HG03045 (cell line): Measurements from ENCODE around the gene TCF20.

ENCODE experiments used
- ATAC-seq: cut with Tn5 transposase; IDR thresholded peaks from one replicate; pipeline ENCODE4 v1.9.1; 2021; ENCODE audit warnings: mild to moderate bottlenecking, moderate library complexity; ENCODE audit not compliant: unreplicated experiment

Gene TCF20

DNA sequence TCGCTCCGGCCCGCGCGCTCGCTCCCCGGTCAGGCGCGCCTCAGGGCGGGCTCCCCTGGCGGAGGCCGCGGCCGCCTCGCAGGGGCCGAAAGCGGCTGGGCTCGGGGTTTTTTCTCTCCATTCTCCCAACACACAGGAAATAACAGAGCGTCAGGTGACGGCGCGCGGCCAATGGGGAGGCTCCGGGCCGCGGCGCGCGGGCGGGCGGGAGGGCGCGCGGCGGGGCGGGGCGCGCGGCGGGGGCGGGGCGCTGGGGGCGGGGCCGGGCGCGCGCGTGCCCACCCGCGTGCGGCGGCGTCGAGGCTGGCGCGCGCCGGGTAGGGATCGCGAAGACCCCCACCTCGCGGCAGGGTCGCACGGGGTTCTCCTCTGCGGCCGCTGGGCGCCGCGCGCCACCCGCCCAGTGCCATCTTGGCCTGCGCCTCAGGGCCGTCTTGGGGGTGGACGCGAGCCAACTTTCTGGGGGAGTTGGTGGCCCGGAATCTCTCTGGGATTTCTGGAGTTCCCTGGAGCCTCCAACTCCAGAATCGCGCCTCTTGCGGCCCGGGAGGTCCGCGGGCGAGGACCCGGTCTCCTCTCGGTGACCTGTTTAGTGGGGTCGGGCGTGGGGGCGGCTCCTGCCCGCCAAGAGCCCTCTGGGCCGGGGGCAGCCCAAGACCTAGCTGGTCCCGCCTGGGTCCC lies at the start of gene TCF20:
TCF20 (minus strand) TSS at position 144 of the 681 bp plus-strand sequence. CDS start 55,348 bp downstream, outside the sequence.
- peak; percentile 65 for ATAC-seq

DNA sequence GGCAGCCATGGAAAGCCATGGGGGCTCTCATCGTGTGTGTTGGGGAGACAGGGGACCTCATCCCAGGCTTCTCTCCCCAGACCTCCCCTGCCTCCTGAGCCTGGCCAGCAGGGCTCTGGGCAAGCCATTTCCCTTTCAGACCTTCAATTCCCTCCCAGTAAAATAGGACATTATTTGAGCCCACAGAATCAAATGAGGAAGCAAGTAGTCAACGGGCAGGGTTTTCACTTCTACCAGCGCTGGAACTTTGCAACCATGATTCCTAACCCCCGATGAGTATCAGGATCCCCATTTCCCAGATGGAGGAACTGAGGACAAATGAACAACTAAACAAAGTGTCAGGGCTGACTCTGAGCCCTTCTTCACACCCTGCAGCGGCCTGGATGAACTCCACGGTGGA lies 48.9 kb upstream of the TCF20 start:
- no peak for ATAC-seq

DNA sequence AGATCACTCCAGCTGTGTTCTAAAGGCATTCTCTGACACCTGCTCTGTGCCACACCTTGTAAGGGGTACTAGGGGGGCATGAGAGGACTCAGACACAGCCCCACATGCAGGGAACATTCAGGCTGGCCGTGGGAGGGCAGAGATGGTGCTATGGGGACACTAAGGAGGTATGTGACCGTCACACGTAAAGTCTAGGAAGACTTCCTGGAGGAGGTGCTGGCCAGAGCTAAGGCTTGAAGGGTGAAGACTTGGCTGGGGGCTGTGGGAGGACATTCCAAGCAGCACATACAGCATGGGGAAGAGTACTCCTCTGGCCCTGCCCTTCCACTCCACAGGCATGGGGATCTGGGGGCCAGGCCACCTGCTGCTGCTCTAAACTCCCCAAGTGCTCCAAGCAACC lies 48.5 kb upstream of the TCF20 start:
- no peak for ATAC-seq

DNA sequence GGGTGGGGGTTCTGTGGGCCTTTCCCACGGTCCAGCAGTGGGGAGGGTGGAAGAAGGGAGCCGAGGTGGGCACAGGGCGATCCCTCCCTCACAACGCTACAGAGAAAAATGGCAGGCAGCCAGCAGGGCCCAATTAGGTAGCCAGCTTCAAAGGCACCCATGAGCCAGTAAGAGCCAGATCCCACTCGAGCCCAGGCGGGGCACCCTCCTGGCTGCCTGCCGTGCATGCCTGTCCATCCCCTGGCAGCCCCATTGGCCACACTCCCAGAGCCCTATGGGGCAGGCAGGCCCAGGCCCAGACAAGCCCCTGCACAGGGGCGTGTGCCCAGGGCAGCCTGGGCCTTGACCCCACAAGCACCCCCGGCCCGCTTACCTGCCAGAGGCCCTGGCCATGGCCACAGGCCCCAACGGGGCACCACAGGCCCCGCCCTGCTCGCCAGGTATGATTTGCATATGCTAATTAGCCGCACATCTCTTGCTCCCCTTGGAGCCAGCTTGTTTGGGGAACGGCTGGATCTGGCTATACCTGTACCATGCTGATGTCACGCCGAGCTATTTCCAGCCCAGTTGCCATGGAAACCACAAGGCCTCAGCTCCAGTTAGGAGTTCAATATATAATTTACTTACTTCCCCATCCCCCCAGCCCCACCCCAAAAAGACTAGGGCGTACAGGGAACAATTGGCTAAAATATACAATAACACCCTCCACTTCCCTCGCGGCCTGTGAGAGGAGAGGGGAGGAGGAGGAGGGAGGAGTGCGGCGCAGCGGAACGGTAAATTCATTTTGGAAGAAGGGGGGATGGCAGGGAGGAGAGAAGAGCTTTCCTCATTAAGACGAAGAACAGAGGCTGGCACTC lies 47.5 kb upstream of the TCF20 start:
- ATAC-seq: no peak

DNA sequence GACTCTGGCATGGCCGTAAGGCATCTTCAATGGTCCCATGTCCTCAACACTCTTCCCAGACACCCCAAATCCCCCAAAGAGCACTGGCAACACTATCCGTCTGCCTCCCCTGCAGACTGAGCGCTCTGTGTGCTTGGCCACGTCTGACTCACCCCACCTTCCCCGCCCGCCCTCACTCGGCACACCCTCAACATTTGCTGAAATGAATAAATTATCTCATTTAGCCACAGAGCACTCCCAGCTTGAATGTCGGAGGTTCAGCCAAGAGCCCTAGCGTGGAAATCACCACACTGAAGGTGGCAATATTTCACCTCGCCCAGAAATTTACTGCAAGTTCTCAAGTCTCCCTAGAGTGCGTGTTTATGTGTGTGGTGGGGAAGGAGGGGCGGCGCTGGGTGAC lies 46.6 kb upstream of the TCF20 start:
- no peak for ATAC-seq

DNA sequence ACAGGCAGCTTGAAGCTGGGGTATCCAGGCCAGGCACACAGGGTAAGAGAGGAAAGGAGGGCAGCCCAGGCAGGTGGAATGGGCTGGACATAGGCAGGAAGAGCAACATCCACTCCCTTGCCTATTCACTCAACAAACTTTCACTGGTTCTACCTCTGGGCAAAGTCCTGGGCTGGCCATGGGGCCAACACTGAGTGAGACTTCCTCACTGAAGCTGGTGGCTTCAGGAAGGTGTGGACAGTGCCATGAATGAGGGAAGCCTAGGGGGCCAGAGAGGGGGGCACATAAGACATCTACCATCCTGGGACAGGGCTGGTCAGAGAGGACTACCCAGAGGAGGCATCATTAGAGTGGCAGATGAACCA lies 44.9 kb upstream of the TCF20 start:
- ATAC-seq: no peak

DNA sequence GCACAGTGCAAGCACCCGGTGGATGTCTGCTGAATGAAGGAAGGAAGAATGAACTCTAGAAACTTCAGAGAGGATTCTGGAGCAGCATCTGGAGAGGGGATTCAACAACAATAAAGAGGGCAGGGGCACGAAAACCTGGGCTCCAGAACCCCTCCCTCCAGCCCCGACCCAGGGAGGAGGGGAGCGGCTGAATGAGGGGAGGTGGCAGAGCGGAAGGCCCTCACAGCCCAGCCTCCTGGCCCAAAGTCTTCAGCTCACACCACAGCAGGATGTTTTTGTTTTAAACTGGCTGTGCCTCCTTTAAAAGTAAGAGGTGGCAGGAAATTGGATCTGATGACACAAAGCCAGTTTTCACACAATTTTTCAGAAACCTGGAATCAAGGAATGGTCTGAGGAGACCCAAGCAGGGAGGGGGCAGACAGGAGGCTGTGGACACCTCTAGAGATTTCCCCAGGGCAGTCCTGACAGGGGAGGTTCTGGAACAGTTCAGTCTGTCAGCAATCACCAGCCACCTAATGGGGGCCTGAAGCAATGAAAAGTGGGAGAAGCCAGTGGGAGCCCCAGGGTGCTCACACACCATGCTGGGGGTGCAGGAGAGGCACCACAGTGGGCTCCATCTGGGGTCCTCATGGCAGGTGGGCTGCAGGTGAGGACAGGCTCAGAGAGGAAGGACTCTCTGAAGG lies 44.4 kb upstream of the TCF20 start:
- no peak for ATAC-seq

DNA sequence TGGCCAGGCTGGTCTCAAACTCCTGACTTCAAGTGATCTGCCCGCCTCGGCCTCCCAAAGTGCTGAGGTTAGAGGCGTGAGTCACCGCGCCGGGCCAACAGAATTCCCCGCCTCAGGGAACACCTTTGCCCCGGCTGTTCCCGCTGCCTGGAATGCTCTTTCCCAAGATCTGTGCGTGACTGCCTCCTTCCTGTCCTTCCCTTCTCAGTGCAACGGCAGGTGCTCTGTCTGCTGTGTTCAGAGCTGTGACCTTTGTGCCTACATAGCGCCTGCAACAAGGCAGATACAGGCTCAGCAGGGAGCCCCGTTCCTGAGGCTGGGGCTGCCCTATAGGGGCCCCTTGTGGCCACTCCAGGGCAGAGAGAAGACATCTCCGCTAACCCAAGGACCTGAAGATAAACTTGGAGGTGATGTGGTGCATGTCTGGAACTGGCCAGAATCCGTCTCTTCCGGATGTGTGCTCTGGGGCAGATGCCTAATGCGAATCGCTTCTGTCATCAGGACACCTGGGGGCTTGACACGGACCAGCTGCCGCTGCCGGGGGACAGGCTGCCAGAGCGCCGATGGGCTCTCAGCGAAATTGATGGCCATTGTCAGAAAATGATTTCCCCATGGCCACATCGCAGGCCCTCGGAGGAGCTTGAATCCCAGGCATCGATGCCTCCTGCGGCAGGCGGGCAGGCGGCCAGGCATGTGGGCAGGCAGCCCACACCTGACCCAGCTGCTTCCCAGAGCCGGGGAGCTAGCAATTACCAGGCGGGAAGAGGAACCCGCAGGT lies 43.5 kb upstream of the TCF20 start:
- no peak for ATAC-seq

DNA sequence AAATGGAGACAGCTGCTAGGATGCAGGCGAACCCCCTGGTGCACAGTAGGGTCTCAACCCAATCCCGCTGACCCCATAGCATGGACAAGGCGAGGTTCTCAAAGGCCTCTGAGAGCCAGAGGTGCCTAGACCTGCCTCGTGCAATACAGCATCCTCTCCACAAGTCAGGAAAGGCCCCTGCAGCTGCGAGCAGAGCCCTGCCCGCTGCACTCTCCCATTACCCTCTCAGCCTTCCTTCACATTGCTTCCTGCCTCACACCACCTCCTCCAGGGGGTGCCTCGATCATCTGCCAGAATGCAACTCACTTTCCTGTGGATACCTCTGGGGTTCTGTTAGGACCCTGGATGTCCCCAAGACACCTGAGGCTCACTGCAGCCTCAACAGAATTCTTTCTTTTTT lies 42.8 kb upstream of the TCF20 start:
- no peak for ATAC-seq

DNA sequence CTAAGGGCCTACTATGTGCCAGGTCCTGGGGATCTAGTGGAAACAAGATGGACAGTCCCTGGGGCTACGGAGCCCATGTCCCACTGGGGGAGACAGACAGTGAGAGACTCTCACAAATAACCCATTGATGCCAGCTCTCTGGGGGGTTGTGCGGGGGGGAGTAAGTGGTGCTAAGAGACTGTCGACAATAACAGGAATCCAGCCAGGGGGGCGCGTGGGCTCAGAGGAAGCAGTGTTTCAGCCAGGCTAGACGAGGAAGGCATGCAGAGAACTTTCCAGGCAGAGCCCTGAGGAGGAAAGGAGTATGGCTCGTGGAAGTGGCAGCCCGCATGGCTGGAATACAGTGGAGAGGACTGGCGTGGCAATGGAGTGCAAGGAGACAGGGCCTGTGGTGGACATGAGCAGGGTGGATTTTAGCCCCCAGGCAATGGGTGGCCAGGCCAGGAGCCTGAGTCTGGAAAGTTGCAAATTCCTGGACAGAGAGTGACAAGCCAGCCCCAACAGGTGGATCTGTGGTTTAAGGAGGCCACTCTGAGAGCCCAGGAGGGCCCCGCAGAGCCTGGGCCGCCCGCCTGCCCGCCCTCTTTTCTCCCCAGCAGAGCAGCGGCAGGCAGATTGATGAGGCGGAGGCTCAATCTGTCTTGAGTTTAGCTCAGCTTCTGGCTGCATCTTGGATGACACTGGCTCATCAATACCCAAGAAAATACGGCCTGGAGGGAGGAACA lies 40.0 kb upstream of the TCF20 start:
- no peak for ATAC-seq

DNA sequence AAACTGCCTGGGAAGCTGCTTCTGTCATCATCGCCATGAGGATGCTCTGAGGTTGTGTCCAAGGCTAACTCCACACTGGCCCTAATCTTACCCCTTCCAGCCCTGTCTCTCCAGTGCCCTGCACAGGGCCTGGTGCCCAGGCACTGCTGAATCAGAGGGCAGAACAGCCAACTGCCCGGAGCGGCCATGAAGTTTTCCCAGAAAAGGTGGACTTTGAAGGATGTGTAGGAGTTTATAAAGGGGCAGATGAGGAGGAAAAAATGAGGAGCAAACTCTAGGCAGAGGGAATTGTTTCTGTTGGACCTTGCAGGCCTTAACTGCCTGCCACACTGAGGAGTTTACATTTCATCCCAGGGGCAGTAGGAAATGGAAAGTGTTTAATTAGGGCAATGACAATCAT lies 39.4 kb upstream of the TCF20 start:
- ATAC-seq: no peak

DNA sequence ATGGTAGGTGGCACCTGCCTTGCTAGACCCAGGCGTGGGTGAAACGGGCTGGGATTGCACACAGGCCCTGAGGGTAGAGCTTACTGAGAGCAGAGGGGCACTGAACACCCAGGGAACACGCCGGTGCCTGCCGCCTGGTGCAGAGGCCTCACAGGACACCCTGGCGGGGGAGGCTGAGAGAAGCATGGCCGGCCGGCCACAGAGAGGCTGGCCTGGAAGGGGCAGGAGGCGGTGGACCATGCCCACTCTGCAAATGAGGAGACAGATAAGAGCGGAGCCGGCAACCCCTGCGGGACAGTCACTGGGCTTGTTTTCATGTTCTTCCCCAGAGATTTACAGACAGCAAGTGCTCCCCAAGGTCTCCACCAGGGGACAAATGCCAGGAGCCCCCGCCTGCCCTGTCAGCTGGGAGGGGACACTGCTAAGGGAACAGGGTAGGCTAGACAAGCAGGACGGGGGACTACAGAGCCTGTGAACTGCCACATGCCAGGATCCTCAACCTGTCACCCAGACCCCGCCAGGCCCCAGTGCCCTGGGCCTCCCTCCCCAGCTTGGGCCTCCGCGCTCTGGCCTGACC lies 38.5 kb upstream of the TCF20 start:
- no peak for ATAC-seq

DNA sequence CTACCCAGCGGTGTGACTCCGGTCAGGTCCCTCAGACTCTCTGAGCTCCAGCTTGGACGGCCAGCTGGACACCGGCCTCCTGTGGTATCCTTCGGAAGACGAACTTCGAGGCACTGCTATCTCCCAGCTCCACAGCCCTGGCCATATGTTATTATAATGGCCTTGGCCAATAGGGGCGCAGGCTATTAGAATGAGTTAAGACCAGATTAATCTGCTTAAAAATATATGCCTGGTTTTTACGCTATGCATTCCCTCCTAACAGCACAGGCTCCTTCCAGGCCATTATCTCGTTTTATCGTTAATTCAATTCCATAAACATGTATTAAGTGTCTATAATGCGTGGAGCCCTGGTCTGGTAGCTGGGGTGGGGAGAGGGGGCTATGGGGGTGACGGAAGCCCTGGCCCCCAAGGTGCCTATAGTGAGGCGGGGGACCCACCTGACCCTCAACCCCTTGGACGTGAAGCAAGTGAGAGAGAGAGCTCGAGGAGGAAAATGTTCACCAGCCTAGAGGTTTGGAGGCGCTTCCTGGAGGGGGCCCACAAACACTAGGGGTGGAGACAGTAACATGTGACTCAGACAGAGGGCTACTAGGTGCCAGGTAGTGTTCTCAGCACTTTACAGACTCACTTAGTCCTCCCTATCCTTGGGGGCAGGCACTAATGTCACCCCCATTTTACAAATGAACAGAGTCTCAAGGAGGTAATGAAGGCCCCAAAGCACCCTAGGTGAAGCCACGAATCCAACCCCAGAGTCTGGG lies 37.5 kb upstream of the TCF20 start:
- no peak for ATAC-seq

DNA sequence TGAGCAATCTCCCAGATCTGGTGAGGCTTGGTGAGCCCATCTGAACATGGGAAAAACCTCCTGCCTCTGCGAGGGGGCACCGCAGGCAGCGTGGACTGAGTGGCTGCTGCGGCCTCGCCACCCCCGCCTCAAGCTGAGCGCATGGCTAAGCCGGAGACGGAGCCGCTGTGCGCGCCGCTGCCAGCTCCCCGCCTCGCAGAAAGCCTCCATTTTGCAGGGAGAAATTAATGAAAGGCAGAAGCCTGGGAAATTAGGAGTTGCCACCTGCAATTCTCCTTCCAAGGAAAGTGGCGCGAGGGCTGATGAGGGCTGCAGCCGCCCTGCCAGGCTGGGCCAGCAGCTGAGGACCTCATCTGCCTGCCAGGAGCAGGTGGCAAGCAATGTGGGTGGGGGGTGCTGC lies 35.6 kb upstream of the TCF20 start:
- ATAC-seq: no peak

DNA sequence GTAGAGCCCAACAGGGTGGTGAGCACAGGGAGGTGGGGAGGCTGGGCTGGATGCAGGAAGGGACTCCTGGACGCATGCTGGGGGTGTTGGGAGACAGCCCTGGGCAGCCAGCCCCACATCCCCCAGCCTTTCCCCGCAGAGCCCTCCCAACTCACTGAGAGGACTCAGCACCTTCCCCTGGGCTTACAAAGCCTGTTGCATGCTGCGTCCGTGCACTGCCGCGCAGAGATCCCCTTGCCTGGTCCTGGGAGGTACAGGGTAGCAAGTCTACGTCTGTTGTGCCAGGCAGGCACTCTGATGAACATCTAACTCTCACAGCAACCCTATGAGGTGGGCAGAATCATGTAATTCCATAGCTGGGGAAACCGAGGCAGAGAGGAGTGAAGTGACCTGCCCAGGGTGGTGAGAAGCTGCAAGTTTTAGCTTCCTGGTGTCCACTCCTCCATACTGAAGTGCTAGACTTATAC lies 33.9 kb upstream of the TCF20 start:
- no peak for ATAC-seq

DNA sequence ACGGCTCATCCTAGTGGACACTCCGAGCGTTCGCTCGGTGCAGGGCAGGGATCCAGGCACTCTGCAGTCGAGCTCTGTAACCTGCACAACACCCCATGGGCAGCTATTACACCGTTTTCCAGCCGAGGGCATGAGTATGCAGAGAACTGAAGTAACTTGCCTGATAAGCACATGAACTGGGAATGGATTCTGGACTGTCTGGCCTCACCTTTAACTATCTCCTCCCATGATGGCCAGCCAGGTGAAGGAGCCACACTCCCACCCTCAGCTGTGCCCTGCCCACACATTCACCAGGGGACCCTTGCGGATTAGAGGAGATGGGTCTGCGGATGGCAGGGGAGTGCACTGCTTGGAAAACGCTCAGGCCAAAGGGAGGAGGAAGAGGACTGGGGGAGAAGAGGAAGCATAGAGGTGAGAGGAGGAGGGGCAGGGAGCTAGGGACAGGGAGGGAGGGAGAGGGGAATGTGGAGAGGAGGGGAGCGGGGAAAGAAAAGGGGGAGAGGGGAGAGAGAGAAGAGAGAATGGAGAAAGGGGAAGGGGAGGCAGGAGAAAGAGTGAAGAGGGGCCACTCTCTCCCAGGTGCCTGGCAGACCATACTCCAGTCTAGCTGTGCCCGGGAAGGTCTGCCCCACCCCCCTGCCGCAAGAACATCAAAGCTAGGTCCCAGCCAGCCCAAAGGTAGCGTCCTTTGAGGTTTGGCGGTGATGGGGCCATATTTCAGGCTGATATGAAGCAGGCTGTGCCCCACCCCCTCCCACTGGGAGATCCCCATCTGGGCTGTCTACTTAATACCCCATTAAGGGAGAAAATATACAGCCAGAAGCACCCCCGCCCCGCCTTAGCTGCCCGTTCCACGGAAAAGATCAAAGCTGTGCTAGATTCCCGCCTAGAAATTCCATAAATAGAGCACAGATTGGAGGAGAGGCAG lies 33.2 kb upstream of the TCF20 start:
- no peak for ATAC-seq

DNA sequence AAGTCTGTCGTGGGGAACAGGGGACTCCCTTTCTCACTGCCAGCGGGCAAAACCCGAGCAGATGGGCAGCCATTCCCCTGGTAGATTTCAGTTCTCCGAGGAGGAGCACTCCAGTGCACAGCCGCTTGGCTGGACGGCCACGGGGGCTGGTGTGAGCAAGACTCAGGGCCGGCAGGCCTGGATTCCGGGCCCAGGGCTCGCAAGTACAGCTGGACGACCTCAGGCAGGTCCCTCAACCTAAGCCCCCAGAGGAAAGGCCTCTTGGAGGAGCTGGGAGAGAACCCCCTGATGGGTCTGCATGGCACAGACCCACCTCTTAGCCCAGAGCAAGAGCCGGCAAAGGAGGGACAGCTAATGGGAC lies 31.3 kb upstream of the TCF20 start:
- ATAC-seq: no peak

DNA sequence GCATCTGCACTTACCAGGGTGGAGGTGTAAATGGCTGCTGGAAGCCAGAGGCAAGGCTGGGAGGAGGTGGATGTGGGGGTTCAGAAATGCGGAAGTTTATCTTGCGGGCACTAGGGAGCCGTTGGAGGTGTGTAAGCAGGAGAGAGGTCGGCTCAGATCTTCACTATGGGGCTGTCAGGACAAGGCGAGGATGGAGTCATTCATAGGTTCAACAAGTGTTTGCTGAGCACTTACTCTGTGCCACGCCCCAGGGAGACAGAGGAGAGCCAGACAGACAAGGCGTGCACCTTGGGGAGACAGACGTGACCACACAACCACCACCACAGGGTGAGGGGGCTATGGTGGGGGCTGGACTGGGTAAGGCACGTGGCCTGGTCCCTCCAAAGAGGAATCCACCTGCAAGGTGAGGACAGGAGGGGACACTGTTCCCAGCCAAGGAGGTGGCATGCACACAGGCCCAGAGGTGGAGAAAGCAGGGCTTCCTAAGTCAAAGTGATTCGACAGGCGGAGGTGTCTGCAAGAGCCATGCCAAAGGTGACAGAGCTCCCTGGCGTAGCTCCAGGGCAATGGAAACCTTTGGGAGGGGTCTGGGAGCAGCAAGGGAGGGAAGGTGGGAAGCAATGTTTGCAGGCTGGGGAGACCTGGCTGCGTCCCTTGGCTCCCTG lies 30.8 kb upstream of the TCF20 start:
- no peak for ATAC-seq
